Measurements from ENCODE around the gene GSTA5. TPM values are rescaled to one million over a fixed set of nuclear protein-coding genes. Genes with fewer than 3 reads are reported as not detected.
A peak's percentile ranks its signal among the peaks of the same experiment; 100 is the strongest.

The GSTA5 gene
- not detected for total RNA-seq

DNA sequence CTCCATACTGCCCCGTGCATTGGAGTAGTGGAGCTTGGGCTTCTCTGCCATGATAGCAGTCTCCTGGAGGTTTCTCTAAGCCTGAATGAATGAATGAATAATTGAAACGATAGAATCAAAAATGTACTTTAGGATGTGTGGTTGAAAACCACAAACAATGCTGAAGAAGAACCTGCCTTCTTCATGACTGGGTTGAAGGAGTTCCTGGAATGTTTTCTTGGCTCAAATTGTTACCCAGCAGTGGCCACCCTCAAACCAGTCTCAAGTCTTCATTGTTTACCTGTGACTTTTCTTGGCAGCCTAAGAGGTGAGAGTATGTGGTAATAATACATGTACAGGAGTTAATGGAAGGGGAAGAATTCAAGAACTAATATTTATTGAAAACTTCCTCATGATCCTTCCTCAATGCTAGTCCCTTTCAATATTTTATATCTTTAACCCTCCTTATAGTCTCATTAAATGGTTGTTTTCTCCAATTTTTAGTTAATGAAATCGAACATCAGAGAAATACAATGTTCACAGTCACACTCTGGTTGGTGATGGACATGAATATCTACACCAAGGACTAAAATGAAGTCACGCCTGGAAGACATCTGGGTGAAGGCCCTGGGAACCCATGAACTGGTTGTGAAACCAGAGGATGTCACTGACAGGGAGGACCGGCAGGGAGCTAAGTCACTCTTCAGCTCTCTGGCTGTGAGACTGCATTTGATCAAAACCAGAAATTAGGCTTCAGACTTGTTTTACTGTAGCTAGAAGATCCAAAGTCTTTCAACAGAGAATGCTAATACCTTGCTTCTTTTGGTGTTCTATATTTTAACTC, at the start of gene GSTA5:
Gene GSTA5 (minus strand): TSS at position 51 of the 823 bp plus-strand sequence.
- H3K4me1 ChIP-seq: no peaks in the 10 kb centered on the region
- H3K27me3 ChIP-seq: no peaks in the 10 kb centered on the region
- H3K36me3 ChIP-seq: no peaks in the 10 kb centered on the region
- no peak for DNase-seq (ENCODE audit: extremely low spot score in 2 of 2)
- no peaks in the 10 kb centered on the region for H3K9me3 ChIP-seq
- intact Hi-C loops (cut with DNase I): no loop called here
- no peak within 1 kb of the TSS for H3K27ac ChIP-seq
- TF ChIP-seq POLR2A (IDR thresholded peaks at IDR 0.05) (no peak), POLR2AphosphoS5 (IDR thresholded peaks at IDR 0.05; ENCODE audit: insufficient read depth in 1 of 2, low read depth in 1 of 2) (no peak)
- TF ChIP-seq, protein P1, sequence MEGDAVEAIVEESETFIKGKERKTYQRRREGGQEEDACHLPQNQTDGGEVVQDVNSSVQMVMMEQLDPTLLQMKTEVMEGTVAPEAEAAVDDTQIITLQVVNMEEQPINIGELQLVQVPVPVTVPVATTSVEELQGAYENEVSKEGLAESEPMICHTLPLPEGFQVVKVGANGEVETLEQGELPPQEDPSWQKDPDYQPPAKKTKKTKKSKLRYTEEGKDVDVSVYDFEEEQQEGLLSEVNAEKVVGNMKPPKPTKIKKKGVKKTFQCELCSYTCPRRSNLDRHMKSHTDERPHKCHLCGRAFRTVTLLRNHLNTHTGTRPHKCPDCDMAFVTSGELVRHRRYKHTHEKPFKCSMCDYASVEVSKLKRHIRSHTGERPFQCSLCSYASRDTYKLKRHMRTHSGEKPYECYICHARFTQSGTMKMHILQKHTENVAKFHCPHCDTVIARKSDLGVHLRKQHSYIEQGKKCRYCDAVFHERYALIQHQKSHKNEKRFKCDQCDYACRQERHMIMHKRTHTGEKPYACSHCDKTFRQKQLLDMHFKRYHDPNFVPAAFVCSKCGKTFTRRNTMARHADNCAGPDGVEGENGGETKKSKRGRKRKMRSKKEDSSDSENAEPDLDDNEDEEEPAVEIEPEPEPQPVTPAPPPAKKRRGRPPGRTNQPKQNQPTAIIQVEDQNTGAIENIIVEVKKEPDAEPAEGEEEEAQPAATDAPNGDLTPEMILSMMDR (IDR thresholded peaks at IDR 0.05): no peak
- no peak within 1 kb of the TSS for H3K4me3 ChIP-seq

- intact Hi-C loops (cut with DNase I): no loop called here
Observed at GRCh38 chr6:52890018-52890417, 49.4 kb upstream of the GSTA5 start.

DNA sequence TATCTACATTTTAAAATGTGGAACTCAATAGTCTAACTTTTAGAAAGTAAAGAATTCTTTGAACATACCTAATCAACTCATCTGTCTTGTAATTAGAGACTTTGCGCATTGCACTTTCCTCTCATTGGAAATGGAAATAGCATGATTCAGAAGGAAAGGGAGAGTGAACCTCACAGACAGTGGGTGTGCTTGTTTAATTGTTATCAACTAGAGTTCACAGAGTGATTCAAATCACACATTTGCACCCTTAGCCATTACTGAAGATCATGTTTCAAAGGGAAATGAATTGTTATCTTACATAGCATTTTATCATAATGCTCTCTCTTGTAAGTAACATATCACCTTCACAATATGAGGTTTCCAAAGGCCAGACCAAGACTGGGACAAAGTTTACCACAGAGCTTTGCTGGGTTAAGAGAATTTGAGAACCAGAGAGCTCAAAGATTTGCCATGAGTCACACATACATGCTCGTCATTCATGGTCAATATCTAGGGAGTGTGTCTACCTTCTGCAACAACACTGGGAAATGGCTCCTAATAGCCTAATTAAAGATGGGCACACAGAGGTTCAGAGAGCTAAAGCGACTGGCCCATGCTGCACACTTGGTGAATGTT, 47.4 kb upstream of the GSTA5 start:
- Histone ChIP-seq H3K27ac (no peak overlapping the region), H3K9me3 (no peaks in the 10 kb centered on the region), H3K36me3 (no peaks in the 10 kb centered on the region), H3K4me1 (no peaks in the 10 kb centered on the region), H3K4me3 (no peak overlapping the region), H3K27me3 (no peaks in the 10 kb centered on the region)
- no peak for DNase-seq (ENCODE audit: extremely low spot score in 2 of 2)
- TF ChIP-seq, protein P1 (IDR thresholded peaks at IDR 0.05): no peak
- no peak for TF ChIP-seq POLR2AphosphoS5 (IDR thresholded peaks at IDR 0.05; ENCODE audit: insufficient read depth in 1 of 2, low read depth in 1 of 2)
- no peak for TF ChIP-seq POLR2A (IDR thresholded peaks at IDR 0.05)
- intact Hi-C loops (cut with DNase I): no loop called here

More at GRCh38 chr6:52890018-52890417, 49.4 kb upstream of the GSTA5 start:
- no peaks in the 10 kb centered on the region for H3K36me3 ChIP-seq
- H3K9me3 ChIP-seq: no peaks in the 10 kb centered on the region
- H3K27me3 ChIP-seq: no peaks in the 10 kb centered on the region
- H3K4me3 ChIP-seq: no peak overlapping the region
- no peak for TF ChIP-seq POLR2A (IDR thresholded peaks at IDR 0.05)
- TF ChIP-seq POLR2AphosphoS5 (IDR thresholded peaks at IDR 0.05; ENCODE audit: insufficient read depth in 1 of 2, low read depth in 1 of 2): no peak
- TF ChIP-seq, protein P1 (IDR thresholded peaks at IDR 0.05): no peak
- no peak for DNase-seq (ENCODE audit: extremely low spot score in 2 of 2)
- no peak overlapping the region for H3K27ac ChIP-seq
- no peaks in the 10 kb centered on the region for H3K4me1 ChIP-seq

GRCh38 chr6:52881996-52882841, 41.6 kb upstream of the GSTA5 start:
- DNase-seq (ENCODE audit: extremely low spot score in 2 of 2): no peak
- Histone ChIP-seq H3K4me1 (peaks cover 6% of the 10 kb centered on the region), H3K36me3 (no peaks in the 10 kb centered on the region), H3K27ac (peak overlapping the region; percentile 73), H3K27me3 (no peaks in the 10 kb centered on the region), H3K4me3 (peak overlapping the region; percentile 41 to 56), H3K9me3 (no peaks in the 10 kb centered on the region)
- TF ChIP-seq POLR2AphosphoS5 (IDR thresholded peaks at IDR 0.05; ENCODE audit: insufficient read depth in 1 of 2, low read depth in 1 of 2) (no peak), POLR2A (IDR thresholded peaks at IDR 0.05) (no peak)
- TF ChIP-seq, protein P1 (IDR thresholded peaks at IDR 0.05): peak; percentile 61 to 68 (median 67)
- intact Hi-C loops (cut with DNase I): no loop called here

Data from vagina (tissue), 2 donors.